Effector memory CD8-positive, alpha-beta T cell (primary cell): ENCODE results near the gene CXXC5.

Source experiments
- ATAC-seq: fragments of 150-1000 bp; cut with Tn5 transposase; replicated peaks from 2 replicates; pipeline ENCODE4 v1.10.0; 2021; ENCODE audit warnings: mild to moderate bottlenecking, moderate library complexity
- DNase-seq, 3 experiments: peaks; one replicate each; pipeline ENCODE4 v3.0.0; 2021
- H3K27ac Mint-ChIP-seq, 2 donors: one replicate each; pipeline ENCODE4 v1.8.0; 2022; ENCODE audit warnings: mild to moderate bottlenecking in 2 of 2, mixed read lengths in 2 of 2, moderate library complexity in 2 of 2
- H3K27me3 Mint-ChIP-seq, 2 donors: one replicate each; pipeline ENCODE4 v1.8.0; 2022; ENCODE audit warnings: mixed read lengths in 2 of 2
- H3K36me3 Mint-ChIP-seq: one replicate; pipeline ENCODE4 v1.8.0; 2022; ENCODE audit warnings: mild to moderate bottlenecking, moderate library complexity, mixed read lengths; ENCODE audit not compliant: insufficient read depth
- H3K4me1 Mint-ChIP-seq, 2 donors: one replicate each; pipeline ENCODE4 v1.8.0; 2022; ENCODE audit warnings: low read depth in 2 of 2, mixed read lengths in 2 of 2
- H3K4me3 Mint-ChIP-seq, 2 donors: one replicate each; pipeline ENCODE4 v1.8.0; 2022; ENCODE audit warnings: mild to moderate bottlenecking in 2 of 2, mixed read lengths in 2 of 2, moderate library complexity in 2 of 2
- H3K9me3 Mint-ChIP-seq, 2 donors: one replicate each; pipeline ENCODE4 v1.8.0; 2022; ENCODE audit warnings: mixed read lengths in 2 of 2

CXXC5 gene

DNA sequence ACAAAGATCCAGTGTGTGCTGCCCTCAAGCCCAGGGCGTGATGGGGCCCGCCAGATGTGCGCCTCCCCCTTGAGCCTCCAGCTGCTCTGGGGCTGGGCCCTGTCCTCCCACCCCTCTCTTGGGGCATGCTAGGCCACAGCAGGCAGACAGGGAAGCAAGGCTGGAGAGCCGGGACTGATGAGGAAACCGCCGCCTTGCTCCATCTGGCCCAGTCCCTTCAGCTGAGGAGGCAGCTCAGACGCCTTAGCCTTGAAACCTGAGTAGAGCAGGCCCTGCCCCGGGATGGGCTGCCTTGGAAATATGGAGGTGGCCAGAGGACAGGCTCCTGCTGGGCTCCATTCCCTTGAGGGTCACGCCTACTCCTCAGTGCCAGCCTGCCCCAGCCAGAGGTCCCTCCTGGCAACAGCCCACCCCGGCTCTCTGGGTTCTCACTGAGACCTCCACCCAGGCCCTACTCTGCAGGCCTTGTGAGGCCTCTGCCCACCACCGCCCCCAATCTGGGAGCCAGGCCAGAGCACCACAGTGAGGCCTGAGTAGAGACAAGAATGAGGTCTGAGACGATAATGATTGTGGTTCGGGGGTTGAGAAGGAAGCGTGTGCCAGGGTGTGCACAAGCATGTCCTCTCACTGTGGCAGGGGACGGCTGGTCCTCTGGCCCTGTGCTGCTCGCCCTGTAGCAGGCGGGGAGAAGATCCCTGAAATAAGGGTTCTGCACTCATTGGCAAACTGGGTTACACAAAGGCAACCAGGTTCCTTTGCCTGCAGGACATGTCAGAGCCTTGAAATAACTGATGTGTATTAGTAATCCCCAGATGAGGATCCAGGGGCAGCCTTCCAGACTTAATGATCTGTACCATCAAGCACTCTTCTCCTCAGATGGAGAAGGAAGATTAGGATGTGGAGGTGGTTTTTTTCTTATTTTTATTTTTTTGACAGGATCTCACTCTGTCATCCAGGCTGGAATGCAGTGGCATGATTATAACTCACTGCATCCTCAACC lies 30.9 kb downstream of the CXXC5 start:
- Mint-ChIP-seq H3K9me3 (no peaks in the 10 kb centered on the region), H3K4me3 (no peak overlapping the region), H3K36me3 (peaks cover 9% of the 10 kb centered on the region), H3K4me1 (peaks cover 3 to 7% of the 10 kb centered on the region in 2 donors), H3K27me3 (no peaks in the 10 kb centered on the region), H3K27ac (peak overlapping the region in 1 of 2 donors; percentile 51)
- DNase-seq (no peak), ATAC-seq (no peak)

GRCh38 chr5:139680368-139681111 lies 32.4 kb downstream of the CXXC5 start:
- peaks cover under 1 to 4% of the 10 kb centered on the region in 2 donors for H3K4me1 Mint-ChIP-seq
- peak overlapping the region; percentile 11 to 46 for H3K27ac Mint-ChIP-seq
- ATAC-seq (no peak), DNase-seq (no peak)
- no peaks in the 10 kb centered on the region for H3K9me3 Mint-ChIP-seq
- no peak overlapping the region for H3K4me3 Mint-ChIP-seq
- no peaks in the 10 kb centered on the region for H3K27me3 Mint-ChIP-seq
- peaks cover 9% of the 10 kb centered on the region for H3K36me3 Mint-ChIP-seq

GRCh38 chr5:139681112-139681458 lies 32.9 kb downstream of the CXXC5 start:
- H3K27ac Mint-ChIP-seq = no peak overlapping the region
- peaks cover 9% of the 10 kb centered on the region for H3K36me3 Mint-ChIP-seq
- peaks cover 4 to 6% of the 10 kb centered on the region in 2 donors for H3K4me1 Mint-ChIP-seq
- DNase-seq (no peak), ATAC-seq (no peak)
- H3K9me3 Mint-ChIP-seq = no peaks in the 10 kb centered on the region
- no peaks in the 10 kb centered on the region for H3K27me3 Mint-ChIP-seq
- no peak overlapping the region for H3K4me3 Mint-ChIP-seq

GRCh38 chr5:139681466-139681865 lies 33.3 kb downstream of the CXXC5 start:
- Mint-ChIP-seq H3K36me3 (peaks cover 9% of the 10 kb centered on the region), H3K4me1 (peaks cover 4 to 7% of the 10 kb centered on the region in 2 donors), H3K27me3 (no peaks in the 10 kb centered on the region), H3K27ac (no peak overlapping the region), H3K9me3 (no peaks in the 10 kb centered on the region), H3K4me3 (no peak overlapping the region)
- no peak for DNase-seq
- ATAC-seq = no peak

DNA sequence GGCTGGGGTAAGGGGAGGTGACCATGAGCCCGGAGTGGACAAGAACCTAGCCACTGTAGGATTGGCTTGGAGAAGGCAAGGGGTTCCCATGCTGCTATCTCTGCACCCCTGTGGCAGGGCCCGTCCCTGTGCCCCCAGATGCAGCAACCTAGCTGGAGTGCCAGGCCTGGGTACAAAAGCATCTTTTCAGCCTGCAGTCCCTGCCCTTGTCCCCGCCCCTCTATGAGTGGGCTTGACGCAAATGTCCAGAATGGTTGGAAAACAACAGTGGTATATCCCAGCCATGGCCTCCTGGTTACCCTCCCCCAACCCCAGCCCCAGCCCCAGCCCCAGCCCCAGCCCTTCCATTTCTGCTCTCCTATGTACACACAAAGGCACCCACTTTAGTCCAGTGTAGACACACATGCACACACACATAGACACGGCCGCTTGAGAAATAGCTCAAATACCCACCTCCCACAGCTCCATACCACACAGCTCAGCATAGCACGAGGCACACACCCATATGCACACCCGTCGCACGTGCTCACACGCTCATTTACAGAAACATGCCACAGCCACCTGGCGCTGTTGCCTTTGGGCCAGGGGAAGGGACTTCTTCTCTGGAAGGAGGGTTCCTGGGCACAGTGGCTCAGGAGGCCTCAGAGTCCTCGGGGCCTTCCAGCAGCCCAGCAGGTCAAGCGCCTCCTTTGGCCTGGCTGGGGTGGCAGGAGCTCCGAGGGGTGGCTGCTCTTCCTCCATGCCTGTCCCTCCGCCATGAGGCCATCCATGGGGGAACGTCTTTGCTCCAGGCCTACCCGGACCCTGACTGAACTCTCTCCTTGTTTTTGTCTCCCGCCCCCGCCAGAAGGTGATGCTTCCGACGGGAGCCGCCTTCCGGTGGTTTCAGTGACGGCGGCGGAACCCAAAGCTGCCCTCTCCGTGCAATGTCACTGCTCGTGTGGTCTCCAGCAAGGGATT lies 34.1 kb downstream of the CXXC5 start:
- H3K9me3 Mint-ChIP-seq = no peaks in the 10 kb centered on the region

GRCh38 chr5:139683295-139684271 lies 35.4 kb downstream of the CXXC5 start:
- H3K4me3 Mint-ChIP-seq = no peak overlapping the region
- DNase-seq (no peak), ATAC-seq (no peak)
- H3K4me1 Mint-ChIP-seq = peaks cover 2 to 7% of the 10 kb centered on the region in 2 donors
- peaks cover 9% of the 10 kb centered on the region for H3K36me3 Mint-ChIP-seq
- no peaks in the 10 kb centered on the region for H3K9me3 Mint-ChIP-seq
- H3K27ac Mint-ChIP-seq = peak overlapping the region in 1 of 2 donors; percentile 55
- no peaks in the 10 kb centered on the region for H3K27me3 Mint-ChIP-seq

More for the DNA sequence above, 34.1 kb downstream of the CXXC5 start:
- ATAC-seq = no peak
- no peaks in the 10 kb centered on the region for H3K27me3 Mint-ChIP-seq
- DNase-seq = no peak
- H3K4me1 Mint-ChIP-seq = peaks cover 2 to 7% of the 10 kb centered on the region in 2 donors
- H3K4me3 Mint-ChIP-seq = no peak overlapping the region
- peak overlapping the region in 1 of 2 donors; percentile 55 for H3K27ac Mint-ChIP-seq
- H3K36me3 Mint-ChIP-seq = peaks cover 9% of the 10 kb centered on the region

DNA sequence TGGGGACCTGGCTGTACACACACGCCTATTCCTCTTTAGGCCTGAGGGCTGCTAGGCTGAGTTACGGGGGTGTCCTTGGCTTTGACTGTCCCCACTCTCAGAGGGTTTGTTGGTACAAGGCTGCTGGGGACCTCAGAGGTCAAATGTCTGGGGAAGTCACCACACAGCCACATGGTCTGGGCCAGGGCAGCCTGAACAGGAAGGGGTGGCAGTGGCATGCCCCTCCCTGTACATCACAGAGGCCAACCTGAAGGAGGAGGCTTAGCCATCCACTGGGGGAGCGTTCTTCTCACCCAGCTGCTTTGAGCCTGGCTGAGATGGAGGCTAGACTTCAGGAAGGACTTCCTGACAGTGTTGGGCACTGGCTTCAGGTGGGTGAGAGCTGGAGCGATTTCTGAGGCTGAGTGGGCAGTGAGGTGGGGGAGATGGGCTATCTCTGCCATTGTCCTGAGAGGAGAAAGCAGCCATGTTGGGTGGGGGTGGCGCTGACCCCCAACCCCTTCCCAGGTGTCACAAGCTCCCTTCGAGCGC lies 36.3 kb downstream of the CXXC5 start:
- Mint-ChIP-seq H3K4me1 (peaks cover 2 to 7% of the 10 kb centered on the region in 2 donors), H3K27me3 (no peaks in the 10 kb centered on the region), H3K4me3 (no peak overlapping the region), H3K27ac (peak overlapping the region in 1 of 2 donors; percentile 55), H3K9me3 (no peaks in the 10 kb centered on the region), H3K36me3 (peaks cover 9% of the 10 kb centered on the region)
- ATAC-seq (no peak), DNase-seq (no peak)

DNA sequence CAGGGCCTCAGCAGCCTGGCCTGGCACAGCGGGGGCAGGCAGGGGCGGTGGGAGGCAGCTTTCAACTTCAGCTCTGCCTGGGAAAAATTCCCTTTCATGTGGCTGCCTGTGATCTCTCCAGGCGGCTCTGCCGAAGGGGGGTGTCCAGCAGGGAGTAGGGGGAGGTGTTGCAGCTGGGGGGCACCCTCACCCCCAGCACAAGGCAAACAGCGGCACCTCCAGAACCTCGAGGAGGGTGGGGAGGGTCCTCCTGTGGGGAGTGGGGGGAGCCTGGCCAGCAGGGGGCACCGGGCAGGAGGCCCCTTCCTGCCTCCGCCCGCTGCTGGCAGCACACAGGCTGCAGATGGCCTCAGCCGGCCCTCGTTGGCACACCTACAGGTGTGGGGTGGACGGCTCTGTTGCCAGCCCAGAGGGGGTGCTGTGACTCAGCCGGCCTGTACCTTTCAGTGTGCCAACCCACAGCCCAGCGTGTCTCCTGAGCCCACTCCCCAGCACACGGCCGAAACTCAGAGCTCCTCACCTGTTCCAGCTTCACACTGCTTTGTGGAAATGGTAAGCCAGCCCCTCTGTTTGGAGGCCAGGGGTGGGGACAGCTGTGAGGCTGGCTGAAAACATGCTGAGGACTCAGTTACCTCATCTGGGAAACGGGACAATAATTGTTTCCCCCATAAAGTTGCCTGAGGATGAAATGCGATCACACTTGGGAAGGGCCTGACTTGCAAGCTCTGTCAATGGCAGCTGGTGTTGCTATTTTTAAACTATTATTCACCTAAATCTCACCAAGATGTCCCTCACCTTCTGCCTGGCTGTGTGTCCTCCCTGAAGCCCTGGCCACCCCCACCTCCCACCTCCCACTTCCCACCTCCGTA lies 37.0 kb downstream of the CXXC5 start:
- no peak for DNase-seq
- Mint-ChIP-seq H3K9me3 (no peaks in the 10 kb centered on the region), H3K27me3 (no peaks in the 10 kb centered on the region), H3K4me3 (no peak overlapping the region), H3K36me3 (peaks cover 9% of the 10 kb centered on the region), H3K4me1 (peaks cover 3 to 7% of the 10 kb centered on the region in 2 donors), H3K27ac (peak overlapping the region; percentile 41 to 78)
- no peak for ATAC-seq

GRCh38 chr5:139685886-139686285 lies 37.7 kb downstream of the CXXC5 start:
- H3K27me3 Mint-ChIP-seq = no peaks in the 10 kb centered on the region
- no peak overlapping the region for H3K4me3 Mint-ChIP-seq
- ATAC-seq = no peak
- peak overlapping the region; percentile 41 to 78 for H3K27ac Mint-ChIP-seq
- H3K4me1 Mint-ChIP-seq = peaks cover 6 to 7% of the 10 kb centered on the region in 2 donors
- no peak for DNase-seq
- H3K9me3 Mint-ChIP-seq = no peaks in the 10 kb centered on the region
- peaks cover 6% of the 10 kb centered on the region for H3K36me3 Mint-ChIP-seq

- H3K4me3 Mint-ChIP-seq = no peak overlapping the region
- peaks cover 7% of the 10 kb centered on the region in 2 donors for H3K4me1 Mint-ChIP-seq
- no peaks in the 10 kb centered on the region for H3K9me3 Mint-ChIP-seq
- ATAC-seq (no peak), DNase-seq (no peak)
- no peaks in the 10 kb centered on the region for H3K27me3 Mint-ChIP-seq
- H3K36me3 Mint-ChIP-seq = peaks cover 6% of the 10 kb centered on the region
- H3K27ac Mint-ChIP-seq = peak overlapping the region in 1 of 2 donors; percentile 78
These were observed 38.2 kb downstream of the CXXC5 start for GRCh38 chr5:139686356-139686705.

- Mint-ChIP-seq H3K36me3 (peaks cover 6% of the 10 kb centered on the region), H3K27me3 (no peaks in the 10 kb centered on the region), H3K4me1 (peaks cover 7% of the 10 kb centered on the region in 2 donors), H3K27ac (peak overlapping the region in 1 of 2 donors; percentile 78), H3K4me3 (no peak overlapping the region), H3K9me3 (no peaks in the 10 kb centered on the region)
- DNase-seq = no peak
- no peak for ATAC-seq
These were observed 38.7 kb downstream of the CXXC5 start for GRCh38 chr5:139686706-139687441.
